ENCODE measurements around the gene DPYD.
"Not testable (repeated sequence)": the region's sequence is repeated elsewhere in the genome, so short reads cannot be mapped to it uniquely, and the experiment has no call there.

The DPYD gene

GRCh38 chr1:97262842-97263241 lies 658.0 kb downstream of the DPYD start:
- no peak for DNase-seq

DNA sequence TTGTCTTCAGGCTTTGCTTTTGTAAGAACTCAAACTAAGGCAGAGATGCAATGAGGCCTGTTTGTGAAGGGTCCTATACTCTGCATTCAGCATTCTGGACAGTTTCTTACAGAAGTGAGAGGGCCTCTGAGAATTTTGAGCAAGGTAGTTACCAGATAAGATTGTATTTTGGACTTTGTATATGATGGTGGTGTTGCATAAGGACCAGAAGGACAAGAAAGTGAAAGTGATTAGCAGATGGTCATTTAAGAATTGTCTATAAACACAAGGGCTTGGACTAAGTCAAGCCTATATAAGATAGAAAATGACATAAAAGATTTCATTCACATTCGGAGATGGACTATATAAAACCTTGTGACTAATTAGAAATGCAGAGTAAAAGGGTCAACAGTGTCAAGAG lies 662.2 kb downstream of the DPYD start:
- DNase-seq, result no peak

DNA sequence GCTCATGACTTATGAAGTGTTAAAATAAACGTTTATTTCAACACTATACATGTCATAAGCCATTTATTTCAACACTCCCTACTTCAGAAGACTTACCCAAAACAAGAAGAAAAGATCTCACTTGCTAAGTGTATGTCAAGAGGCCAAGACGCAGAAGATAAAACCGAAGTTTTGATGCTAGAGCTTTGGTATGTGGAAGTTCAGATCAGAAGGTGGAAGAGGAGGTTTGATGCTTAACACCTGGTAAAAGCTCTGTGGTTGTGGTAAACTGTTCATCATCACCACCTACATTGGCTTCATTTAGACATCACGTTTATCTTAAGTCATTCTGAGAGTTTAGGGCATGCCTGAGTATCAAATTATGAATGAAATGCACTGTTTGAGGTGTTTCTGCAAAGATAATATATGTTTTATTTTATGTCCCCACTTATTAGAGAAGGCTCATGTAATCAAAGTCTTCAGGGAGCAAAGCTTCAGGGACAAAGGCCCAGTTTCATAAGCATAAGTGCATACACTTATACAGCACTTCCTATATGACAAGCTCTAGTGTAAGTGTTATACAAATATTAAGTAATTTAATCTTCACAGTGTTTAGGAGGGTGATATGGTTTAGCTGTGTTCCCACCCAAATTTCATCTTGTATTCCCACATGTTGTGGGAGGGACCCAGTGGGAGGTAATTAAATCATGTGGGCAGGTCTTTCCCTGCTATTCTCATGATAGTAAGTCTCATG lies 665.9 kb downstream of the DPYD start:
- no peak for DNase-seq

DNA sequence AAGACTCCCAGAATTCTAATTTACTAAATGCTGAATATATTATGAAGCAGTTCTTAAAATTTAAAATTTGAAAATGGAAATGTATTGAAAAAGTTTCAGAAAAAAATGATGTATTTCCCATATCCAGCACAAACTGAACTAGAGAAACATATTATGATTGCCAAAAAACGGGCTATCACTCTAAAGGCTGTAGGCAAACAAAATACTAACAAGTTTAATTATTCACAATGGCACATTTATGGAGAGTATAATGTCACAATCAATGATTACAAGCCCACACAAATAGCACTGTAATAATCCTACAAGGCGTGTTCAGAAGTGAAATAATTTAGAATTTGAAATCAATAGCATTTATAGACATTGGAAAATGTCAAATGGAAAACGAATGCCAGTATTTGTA lies 667.9 kb downstream of the DPYD start:
- DNase-seq, result no peak

- no peak for DNase-seq
Observed at GRCh38 chr1:97252076-97252475, 668.8 kb downstream of the DPYD start.

DNA sequence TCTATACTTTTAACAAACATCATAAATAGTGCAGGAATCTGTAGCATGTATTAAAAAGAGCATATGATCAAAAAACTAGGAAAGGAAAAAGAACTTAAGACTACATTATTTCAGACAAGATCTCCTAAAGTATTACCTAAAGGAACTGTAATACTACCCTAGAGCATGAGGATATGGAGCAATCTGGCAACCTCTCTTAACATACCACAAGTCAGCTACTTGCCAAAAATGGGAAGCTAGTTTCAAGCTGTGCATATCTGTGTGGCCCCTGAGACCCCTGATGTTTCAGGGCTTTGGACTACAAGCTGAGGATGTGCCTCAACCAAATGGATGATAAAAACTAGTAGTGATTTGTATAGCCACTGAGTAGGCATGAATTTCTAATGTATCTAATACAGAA lies 673.6 kb downstream of the DPYD start:
- no peak for DNase-seq

DNA sequence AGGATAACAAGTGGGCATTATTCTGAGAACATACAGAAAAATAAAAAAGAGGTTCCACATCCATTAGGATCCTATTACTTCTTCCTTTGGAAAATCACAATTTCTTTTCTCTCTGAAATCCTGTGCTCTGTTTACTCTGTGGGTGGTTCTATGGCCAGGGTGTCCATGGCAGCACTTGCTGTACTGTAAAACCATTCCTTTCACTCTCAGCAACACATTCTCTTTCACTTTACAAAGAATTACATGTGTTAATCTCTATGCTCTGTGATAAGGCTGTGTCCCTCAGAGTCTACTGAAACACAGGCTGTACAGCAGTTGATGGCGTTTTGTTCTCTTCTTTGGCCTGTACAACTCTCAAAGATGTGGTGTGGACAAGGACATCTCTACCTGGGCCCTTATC lies 675.2 kb downstream of the DPYD start:
- DNase-seq, result no peak

- no peak for DNase-seq
Observed at GRCh38 chr1:97245026-97245425, 675.8 kb downstream of the DPYD start.

DNA sequence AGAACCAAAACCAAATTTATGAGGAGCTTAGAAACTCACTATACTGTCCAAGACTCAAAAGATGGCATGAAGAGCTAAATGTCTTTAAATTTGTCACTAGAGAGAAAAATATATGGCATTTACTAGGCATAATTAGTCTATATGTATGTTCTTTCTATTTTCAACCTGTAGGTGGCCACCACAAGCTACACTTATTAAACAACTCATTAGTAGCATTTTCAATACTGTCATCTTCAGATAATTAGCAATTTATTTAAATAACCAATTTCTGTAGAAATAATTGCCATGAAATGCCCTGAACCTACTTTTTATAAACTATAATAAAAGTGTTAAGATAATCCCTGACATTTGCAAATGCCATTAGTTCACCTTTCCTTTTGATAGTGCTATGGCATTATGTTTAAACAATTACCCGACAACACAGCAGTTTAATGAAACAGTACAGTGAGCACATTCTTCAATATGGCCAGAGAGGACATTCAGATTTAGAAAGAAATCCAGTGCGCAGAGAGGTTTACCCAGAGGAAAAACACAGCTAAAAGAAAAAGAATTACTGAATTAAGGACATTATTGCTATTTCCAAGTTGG lies 676.8 kb downstream of the DPYD start:
- DNase-seq, result no peak

DNA sequence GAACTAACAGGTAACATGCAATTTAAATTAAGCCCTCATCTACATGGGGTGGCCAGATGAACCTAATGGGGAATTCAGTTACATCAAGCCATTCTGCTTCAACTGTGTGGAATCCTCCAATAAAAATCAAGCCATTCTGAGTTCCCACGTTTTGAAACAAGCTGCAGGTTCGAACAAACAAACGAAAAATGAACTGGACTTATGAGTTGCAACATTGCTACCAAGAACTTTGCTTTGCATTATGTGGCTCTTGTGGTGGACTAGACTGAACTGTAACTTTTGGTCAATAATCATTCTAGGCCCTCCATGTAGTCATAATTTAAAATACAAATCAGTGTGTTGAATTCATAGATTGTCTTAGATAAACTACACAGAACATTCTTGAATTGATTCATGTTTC lies 682.0 kb downstream of the DPYD start:
- no peak for DNase-seq

DNA sequence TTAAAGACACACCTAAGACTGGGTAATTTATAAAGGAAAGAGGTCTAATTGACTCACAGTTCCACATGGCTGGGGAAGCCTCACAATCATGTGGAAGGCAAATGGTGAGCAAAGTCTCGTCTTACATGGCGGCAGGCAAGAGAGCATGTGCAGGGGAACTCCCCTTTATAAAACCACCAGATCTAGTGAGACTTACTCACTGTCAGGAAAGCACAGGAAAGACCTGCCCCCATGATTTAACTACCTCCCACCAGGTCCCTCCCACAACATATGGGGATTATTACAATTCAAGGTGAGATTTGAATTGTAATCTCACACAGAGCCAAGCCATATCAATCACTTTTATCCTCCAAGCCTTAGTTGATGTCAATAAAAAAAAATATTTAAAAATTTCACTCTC lies 689.5 kb downstream of the DPYD start:
- not testable (repeated sequence) for DNase-seq

DNA sequence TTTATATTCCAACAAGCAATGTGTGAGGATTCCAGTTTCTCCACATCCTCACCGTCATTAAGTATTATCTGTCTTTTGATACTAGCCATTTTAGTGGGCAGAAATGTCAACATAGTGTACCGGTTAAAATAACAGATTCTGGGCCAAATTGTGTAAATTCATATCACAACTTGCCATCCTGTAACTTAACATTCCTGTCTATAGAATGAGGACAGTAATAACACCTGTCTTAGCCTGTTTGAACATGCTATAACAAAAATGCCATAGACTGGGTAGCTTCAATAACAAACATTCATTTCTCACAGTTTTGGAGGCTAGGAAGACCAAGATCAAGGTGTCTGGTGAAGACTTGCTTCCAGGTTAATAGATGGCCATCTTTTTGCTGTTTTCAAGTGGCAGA lies 708.2 kb downstream of the DPYD start:
- no peak for DNase-seq

DNA sequence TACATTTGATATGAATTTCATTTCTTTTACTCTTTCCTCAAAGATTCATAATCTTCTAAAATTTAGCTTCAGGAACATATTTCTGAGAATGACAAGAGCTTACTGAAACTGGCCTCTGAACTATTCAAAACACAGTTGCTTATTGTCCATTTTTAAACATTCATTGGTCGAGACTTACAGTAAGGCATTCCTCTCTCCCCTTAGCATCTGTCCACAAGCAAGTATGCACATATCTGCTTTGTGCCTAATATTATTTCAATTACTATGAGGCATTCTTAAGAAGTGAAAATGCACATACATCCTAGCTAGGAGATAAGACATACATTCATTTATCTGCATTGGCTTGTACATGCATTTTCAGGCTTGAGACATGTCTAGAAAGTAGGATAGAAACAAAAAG lies 710.5 kb downstream of the DPYD start:
- DNase-seq, result no peak

DNA sequence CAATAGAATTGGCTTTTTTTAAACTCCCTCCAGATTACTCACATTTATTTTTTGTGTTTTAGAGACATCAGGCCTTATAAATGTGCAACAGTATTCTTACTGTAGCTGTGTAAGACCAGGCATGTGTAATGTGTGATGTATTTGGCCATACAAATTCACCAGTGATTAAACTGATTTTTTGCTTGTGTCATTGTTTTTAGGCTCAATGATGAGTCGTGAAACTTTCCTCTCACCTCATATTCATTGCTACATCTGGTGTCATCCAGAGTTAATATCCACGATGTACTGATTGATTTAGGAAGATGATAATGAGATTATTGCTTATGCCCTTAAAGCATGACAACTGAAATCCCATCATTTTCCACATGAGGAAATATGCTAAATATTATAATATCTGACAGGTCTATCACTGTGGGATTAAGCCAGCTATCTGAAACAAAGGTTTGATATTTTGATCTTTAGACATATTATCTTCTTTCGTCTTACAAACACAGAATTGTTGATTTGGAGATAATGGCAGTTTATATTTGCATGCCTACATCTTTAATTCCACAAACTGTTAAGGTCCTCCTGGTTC lies 711.4 kb downstream of the DPYD start:
- DNase-seq, result no peak

DNA sequence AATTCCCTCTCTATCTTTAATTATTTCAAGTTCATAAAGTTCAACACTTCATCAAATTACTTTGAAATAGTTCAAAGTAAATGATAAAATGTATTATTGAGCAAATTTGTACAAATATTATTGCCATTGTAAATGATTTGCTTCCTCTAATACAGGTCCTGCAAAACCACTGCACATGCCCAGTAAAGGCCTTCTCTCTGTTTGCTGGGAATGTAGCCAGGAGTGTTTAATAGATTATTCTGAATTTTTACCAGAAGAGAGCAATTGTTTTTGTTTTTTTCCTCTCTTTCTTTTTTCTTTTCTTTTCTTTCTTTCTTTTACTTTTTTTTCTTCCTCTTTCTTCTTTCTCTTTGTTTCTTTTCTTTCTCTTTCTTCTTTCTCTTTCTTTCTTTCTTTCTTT lies 713.0 kb downstream of the DPYD start:
- DNase-seq, result peak in 1 of 2 donors; percentile 1

GRCh38 chr1:97204468-97204867 lies 716.4 kb downstream of the DPYD start:
- no peak for DNase-seq

DNA sequence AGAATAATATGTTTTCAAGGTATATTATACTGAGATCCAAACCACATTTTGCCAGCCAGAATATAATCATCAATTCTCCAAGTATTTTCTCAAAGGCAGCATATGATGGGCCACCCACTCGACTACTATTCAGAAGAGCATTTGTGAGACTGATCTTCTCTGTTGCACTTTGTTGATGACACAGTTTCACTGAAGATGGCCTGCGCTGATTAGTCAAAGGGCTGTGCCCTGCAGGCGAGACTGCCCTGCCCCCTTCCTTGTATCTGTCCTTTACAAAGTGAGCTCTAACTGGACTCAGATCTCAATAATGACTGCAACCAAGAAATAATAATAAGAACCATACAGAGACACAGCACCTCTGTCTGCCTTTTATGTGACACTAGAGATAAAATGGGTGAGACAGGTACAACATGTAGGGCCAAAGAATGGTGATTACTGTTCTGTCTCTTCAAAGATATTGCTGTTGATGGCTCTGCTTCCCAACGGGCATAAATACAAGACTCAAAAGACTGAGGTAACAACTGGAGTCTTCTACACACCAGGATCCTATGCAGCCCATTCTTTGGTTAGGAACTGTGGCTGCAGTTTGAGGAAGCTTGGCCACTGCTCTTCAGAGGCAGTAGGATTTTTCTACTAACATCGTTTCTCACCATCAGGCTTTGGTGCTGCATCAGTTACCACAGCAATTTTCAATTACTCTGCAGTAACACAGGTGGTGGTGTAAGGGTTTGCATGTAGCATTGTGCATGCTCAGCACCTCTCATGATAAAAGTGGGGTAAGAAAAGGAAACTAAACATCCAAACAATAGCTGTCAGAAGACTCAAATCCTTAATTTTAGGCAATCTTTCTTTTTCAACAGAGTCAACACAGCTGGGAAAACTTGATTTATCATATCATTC lies 718.1 kb downstream of the DPYD start:
- DNase-seq, result peak in 1 of 2 donors; percentile 6

DNA sequence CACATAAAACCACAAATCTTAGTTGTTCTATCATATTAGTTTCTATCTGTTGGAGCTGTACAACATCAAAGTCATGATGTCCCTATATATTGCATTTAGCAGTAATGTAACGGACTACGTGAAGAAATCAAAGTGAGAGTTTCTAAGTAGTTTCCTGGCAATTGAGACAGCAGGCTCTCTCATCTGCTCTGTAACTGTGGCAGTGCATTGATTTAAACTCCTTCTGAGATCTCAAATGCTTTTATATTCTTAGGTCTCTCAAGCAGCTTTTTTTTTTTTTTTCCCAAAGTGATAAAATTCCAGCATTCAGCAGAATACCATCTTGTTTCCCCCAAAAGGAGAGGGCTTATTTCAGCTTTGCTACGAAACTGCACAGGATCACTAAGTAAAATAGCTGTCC lies 719.2 kb downstream of the DPYD start:
- DNase-seq, result no peak

DNA sequence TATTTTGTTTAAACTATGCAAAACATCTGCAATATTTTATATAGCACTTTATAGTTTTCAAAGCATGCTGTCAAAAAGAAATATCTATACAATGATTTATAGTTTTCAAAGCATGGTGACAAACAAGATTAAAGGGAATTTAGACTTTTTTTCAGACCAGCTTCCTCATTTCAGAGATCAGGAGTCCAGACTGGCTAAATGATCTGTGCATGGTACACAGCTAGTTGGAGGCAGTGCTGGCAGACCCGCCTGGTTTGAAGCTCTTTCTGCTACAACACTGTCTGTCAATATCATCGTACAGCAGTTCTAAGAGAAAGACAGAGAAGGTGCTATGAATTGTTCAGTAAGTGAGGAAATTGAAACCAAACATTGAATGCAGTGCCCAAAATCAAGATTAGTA lies 720.2 kb downstream of the DPYD start:
- DNase-seq, result peak in 1 of 2 donors; percentile 1

- DNase-seq, result no peak
Observed at GRCh38 chr1:97196825-97197516, 723.9 kb downstream of the DPYD start.

GRCh38 chr1:97192872-97193572 lies 727.8 kb downstream of the DPYD start:
- DNase-seq, result no peak

GRCh38 chr1:97190326-97190725 lies 730.5 kb downstream of the DPYD start:
- no peak for DNase-seq

All from hippocampal formation (tissue), 2 donors.